DMS114 treated with DMSO at 0.1 percent for 48 hours (cell line): ENCODE measurements around the gene SOX12.
A peak's percentile ranks its signal among the peaks of the same experiment; 100 is the strongest.

Source experiments
- DNase-seq: peaks from one replicate; lab custom pipeline; 2025; ENCODE audit not compliant: unreplicated experiment; lab: John Stamatoyannopoulos, UW

The SOX12 gene

DNA sequence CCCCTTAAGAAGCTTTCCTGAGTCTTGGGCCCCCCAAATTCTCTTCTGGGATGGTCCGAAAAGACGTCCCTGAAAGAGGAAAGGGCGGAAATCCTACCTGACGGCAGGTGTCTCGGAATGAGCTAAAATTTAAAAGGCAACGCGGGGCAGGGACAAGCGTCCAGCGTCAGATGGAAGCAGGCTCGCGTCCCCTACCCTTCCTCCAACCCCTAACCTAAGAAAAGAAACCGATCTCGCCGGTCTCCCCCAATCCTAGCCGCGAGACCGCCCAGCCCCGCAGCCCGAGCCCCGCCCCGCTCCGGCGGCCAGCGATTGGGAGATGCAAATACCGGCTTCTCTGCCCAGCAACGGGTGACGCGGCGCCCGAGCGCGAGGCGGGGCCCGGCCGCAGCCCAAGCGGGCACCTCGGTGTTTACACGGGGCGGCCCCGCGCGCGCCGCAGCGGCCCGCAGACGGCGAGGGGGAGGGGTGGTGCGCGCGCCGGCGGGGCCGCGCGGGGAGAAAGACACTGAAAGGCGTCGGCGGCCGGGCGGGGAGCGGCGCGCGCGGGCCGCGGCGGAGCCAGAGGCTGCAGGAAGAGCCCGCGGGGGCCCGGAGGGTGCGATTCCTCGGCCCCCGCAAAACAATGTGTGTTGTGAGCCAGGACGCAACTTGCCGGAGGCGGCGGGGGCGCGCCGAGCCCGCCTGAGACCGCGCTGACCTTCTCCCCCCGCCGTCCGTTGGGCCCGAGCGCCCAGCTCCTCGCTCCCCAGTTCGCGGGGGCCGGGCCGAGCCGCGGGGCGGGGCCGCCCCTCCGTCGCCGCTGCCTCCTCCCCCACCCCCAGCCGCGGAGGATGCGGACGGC lies at the start of gene SOX12:
Gene SOX12, plus strand, starts transcription at position 508 of the 844 bp plus-strand sequence. CDS start 373 bp downstream, outside the sequence.
- DNase-seq: peak; percentile 90

- no peak for DNase-seq
Measured at GRCh38 chr20:275791-276190, 49.6 kb upstream of the SOX12 start.

GRCh38 chr20:276620-277495 lies 48.5 kb upstream of the SOX12 start:
- DNase-seq: no peak

- DNase-seq: no peak
Measured at GRCh38 chr20:277496-277781, 47.9 kb upstream of the SOX12 start.

DNA sequence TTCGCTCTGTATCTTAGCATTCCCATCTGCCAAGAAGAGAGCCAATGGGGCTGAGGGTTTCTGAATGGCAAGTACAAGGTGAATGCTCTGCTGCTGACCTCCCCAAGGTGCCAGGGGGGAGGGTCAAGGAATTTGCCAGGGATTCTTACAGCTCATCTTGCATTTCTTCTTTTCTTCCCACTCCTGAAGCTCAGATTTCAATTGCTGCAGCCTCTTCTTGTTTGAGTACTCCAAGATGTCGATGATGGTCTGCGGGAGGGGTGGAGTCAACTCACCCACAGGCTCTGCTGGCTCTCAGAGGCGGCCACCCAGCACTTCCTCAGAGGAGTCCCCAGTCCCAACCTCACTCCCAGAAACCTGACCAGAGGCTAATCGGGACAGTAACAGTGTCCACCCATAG lies 47.2 kb upstream of the SOX12 start:
- no peak for DNase-seq

- DNase-seq: no peak
Measured at GRCh38 chr20:278607-279571, 46.5 kb upstream of the SOX12 start.

GRCh38 chr20:284172-284571 lies 41.2 kb upstream of the SOX12 start:
- DNase-seq: no peak

DNA sequence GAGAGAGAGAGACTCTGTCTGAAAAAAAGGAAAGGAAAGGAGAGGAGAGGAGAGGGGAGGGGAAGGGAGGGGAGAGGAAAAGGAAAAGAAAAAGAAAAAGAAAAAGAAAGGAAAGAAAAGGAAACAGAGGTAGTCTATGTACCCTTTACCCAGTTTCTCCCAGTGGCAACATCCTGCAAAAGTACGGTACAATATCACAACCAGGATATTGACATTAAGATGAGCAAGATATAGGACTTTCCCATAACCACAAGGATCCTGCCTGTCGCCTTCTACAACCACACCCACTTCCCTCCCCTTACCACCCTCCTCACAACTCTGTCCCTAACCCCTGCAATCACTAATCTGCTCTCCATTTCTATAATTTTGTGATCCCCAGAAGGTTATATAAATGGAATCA lies 38.8 kb upstream of the SOX12 start:
- DNase-seq: no peak

- DNase-seq: no peak
Measured at GRCh38 chr20:288956-289692, 36.2 kb upstream of the SOX12 start.

DNA sequence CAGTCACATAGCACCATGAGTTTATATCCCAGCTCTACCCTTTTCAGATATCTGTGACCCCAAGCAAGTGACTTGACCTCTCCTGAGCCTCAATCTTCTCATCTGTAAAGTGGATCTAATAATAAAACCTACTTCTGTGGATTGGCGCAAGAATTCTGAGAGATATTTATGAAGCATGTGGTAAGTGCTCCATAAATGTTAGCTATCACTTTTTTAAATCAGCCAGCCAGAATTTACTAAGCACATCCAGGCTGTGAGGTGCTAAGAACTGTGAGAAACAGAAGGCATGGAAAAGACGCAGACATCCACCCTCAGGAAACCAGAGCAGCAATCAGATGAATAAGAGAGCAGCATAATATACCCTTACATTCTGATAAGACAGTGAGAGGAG lies 35.7 kb upstream of the SOX12 start:
- DNase-seq: no peak

- DNase-seq: peak; percentile 88
Measured at GRCh38 chr20:290084-290831, 35.1 kb upstream of the SOX12 start, which contains the start of gene C20orf96. C20orf96 (minus strand) TSS chr20:290750; CDS start chr20:290610, 140 bp downstream.

GRCh38 chr20:294602-295001 lies 30.8 kb upstream of the SOX12 start:
- no peak for DNase-seq

DNA sequence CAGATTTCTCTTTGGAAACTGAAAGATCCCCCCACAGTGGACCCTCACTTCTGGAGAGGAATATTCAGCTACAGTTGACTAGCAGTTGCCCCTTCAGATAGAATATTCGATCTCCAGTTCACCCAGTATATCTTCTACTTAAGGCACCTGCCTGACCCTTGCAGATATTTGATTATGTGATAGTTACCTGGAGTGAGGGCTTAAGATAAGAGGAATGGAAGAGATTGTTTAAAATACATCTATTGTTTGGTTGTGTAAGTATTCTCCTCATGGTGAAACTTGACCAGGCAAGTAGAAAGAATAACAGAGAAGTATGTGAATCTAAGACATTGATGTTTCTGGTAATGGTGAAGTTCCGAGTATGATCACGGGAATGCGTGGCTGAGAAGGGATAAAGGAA lies 29.5 kb upstream of the SOX12 start:
- no peak for DNase-seq

GRCh38 chr20:297098-297924 lies 28.0 kb upstream of the SOX12 start, which contains the start of gene ZCCHC3:
ZCCHC3 (plus strand) TSS chr20:297570; CDS start chr20:297587, 17 bp downstream.
- peak; percentile 79 for DNase-seq

DNA sequence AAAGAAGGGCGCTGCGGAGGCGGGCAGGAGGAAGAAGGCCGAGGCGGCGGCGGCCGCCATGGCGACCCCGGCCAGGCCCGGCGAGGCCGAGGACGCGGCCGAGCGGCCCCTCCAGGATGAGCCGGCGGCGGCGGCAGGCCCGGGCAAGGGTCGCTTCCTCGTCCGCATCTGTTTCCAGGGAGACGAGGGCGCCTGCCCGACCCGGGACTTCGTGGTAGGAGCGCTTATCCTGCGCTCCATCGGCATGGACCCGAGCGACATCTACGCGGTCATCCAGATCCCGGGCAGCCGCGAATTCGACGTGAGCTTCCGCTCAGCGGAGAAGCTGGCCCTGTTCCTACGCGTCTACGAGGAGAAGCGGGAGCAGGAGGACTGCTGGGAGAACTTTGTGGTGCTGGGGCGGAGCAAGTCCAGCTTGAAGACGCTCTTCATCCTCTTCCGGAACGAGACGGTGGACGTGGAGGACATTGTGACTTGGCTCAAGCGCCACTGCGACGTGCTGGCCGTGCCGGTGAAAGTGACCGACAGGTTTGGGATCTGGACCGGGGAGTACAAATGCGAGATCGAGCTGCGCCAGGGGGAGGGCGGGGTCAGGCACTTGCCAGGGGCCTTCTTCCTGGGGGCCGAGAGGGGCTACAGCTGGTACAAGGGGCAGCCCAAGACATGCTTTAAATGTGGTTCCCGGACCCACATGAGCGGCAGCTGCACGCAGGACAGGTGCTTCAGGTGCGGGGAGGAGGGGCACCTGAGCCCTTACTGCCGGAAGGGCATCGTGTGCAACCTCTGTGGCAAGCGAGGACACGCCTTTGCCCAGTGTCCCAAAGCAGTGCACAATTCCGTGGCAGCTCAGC lies 27.2 kb upstream of the SOX12 start:
- DNase-seq: no peak

- no peak for DNase-seq
Measured at GRCh38 chr20:298776-299391, 26.5 kb upstream of the SOX12 start.

DNA sequence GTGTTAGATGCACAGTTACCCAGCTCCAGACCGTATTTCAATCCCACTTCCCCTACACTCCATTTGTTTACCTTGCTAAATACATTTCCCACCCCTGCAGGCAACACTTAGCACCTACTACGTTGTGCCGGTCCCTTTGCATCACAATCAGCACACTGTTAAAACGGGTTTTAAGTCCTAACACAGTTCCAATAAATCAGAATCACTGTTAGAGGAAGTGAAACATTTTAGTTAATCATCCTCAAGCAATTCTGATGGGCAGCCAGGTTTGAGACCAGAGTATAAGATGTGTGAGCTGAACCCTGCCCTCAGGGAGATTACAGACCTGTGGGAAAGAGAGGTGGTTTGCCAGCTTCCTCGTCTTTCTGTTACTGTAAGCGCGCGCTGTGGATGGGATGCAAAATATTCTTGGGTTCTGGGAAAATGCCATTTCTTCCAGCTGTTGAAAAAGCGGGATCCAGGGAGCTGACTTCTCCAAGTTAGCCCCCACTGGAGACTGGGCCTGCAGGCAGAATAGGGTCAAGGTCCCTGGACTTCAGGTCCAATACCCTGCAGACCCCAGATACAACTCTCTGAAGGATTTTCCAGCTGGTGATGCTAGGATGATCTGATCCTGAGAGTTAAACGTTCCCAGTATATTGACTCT lies 24.9 kb upstream of the SOX12 start:
- no peak for DNase-seq
